Stimulated activated naive CD8-positive, alpha-beta T cell treated with anti-CD3 and anti-CD28 coated beads, Interleukin-15, amount 100 ng/mL, for 72 hours (primary cell): ENCODE data around the gene ITGA1.

Source experiments
- ATAC-seq: fragments of 150-1000 bp; cut with Tn5 transposase; 2 replicates; pipeline ENCODE4 v1.10.0; 2021; ENCODE audit warnings: mild to moderate bottlenecking, moderate library complexity
- DNase-seq, 2 donors: peaks; one replicate each; pipeline ENCODE4 v3.0.0; 2021 to 2022
- H3K27ac Mint-ChIP-seq, 2 donors: one replicate each; pipeline ENCODE4 v1.8.0; 2022; ENCODE audit warnings: mild to moderate bottlenecking in 2 of 2, mixed read lengths in 2 of 2, moderate library complexity in 2 of 2
- H3K27me3 Mint-ChIP-seq: one replicate; pipeline ENCODE4 v1.8.0; 2022; ENCODE audit warnings: mixed read lengths
- H3K4me1 Mint-ChIP-seq: one replicate; pipeline ENCODE4 v1.8.0; 2022; ENCODE audit warnings: mild to moderate bottlenecking, mixed read lengths
- H3K4me3 Mint-ChIP-seq, 2 donors: one replicate each; pipeline ENCODE4 v1.8.0; 2022; ENCODE audit warnings: mild to moderate bottlenecking in 2 of 2, mixed read lengths in 2 of 2, moderate library complexity in 1 of 2
- H3K9me3 Mint-ChIP-seq, 2 donors: one replicate each; pipeline ENCODE4 v1.8.0; 2022; ENCODE audit warnings: mixed read lengths in 2 of 2

ITGA1 gene

DNA sequence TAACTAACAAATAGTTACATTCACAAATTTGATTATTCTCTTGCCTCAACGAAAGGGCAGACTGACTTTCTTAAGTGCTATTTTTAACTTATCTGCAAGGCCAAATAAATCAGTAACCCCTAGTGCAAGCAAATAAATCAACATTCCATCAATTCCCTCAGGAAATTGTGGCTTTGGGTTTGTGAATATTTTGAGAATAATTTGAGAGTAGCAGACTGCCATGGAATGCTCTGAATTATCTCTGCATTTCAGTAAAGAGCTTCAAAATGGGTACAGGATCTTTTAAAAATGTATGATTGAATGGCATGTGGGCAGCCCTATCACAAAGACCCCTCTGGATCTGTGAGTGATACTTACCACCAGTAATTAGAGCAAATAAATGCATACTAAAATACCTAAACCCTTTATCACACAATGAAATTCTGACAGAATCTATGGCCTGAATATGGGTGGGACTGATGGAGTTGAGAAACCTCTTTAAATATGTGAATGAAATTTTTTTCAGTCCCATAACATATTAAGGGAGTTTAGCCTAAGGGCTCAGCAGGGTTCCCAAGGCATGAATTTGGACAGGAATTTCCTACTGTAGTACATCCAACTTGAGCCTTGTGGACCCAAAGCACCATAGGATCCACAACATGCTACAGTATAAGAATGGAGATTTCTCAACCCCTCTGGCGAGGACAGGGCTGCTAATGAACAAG, 109.0 kb downstream of the ITGA1 start:
- DNase-seq = no peak
- no peaks in the 10 kb centered on the region for H3K4me1 Mint-ChIP-seq

GRCh38 chr5:52897238-52897614, 109.5 kb downstream of the ITGA1 start:
- ATAC-seq (no peak), DNase-seq (no peak)
- Mint-ChIP-seq H3K4me1 (no peaks in the 10 kb centered on the region), H3K27ac (no peak overlapping the region), H3K9me3 (peaks cover 5% of the 10 kb centered on the region in 2 donors), H3K27me3 (no peaks in the 10 kb centered on the region), H3K4me3 (no peak overlapping the region)

More for the DNA sequence above, 109.0 kb downstream of the ITGA1 start:
- H3K27ac Mint-ChIP-seq = no peak overlapping the region
- H3K27me3 Mint-ChIP-seq = no peaks in the 10 kb centered on the region
- ATAC-seq = no peak
- peaks cover 5% of the 10 kb centered on the region in 2 donors for H3K9me3 Mint-ChIP-seq
- H3K4me3 Mint-ChIP-seq = no peak overlapping the region

GRCh38 chr5:52898961-52899680, 111.4 kb downstream of the ITGA1 start:
- Mint-ChIP-seq H3K27ac (no peak overlapping the region), H3K4me3 (no peak overlapping the region), H3K4me1 (no peaks in the 10 kb centered on the region), H3K27me3 (no peaks in the 10 kb centered on the region), H3K9me3 (peaks cover 5 to 10% of the 10 kb centered on the region in 2 donors)
- no peak for ATAC-seq
- DNase-seq = no peak

- Mint-ChIP-seq H3K9me3 (peaks cover 5 to 10% of the 10 kb centered on the region in 2 donors), H3K27ac (no peak overlapping the region), H3K4me3 (no peak overlapping the region), H3K27me3 (no peaks in the 10 kb centered on the region), H3K4me1 (peaks cover 7% of the 10 kb centered on the region)
- ATAC-seq = no peak
- DNase-seq = no peak
These were observed 115.4 kb downstream of the ITGA1 start for GRCh38 chr5:52903142-52903541.

DNA sequence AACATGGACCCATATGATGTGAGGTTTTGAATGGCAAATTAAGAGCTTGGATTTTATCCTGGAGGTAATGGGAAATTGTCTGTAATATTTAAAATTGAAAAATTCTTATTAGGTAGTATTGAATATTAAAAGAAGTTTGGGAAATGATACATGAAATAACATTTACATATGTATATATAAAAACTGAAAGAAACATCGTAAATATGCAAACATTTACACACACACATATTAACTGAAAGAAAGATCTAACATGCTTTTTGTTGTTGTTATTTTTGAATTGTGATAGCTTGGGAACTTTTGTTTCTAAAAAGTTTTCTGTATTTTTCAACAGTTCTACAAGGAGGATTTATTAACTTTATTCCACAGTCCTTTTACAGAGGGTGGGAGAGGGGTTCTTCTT, 118.6 kb downstream of the ITGA1 start:
- peaks cover 0 to 5% of the 10 kb centered on the region in 2 donors for H3K9me3 Mint-ChIP-seq

DNA sequence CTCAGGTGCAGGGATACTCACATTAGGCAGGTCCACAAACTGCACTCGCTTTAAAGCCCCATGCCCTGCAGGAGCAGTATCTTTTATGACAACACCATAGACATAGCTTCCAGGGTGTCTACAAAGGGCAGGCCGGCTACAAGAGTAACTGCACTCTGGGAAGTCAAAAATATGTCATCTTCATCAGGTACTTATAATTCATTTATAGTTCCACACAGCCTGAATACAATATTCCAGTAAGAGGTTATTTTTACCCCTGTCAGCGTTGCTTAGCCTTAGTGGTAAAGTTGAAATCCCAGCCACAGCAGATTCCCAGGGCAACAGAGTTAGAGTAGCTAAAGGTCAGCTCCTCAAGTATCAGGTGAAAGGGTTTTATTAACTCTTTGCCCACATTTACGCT, 119.1 kb downstream of the ITGA1 start:
- no peak overlapping the region for H3K4me3 Mint-ChIP-seq
- peaks cover 0 to 5% of the 10 kb centered on the region in 2 donors for H3K9me3 Mint-ChIP-seq
- H3K27ac Mint-ChIP-seq = no peak overlapping the region
- ATAC-seq (no peak), DNase-seq (no peak)
- H3K27me3 Mint-ChIP-seq = no peaks in the 10 kb centered on the region
- H3K4me1 Mint-ChIP-seq = peaks cover 7% of the 10 kb centered on the region

More for the DNA sequence above, 118.6 kb downstream of the ITGA1 start:
- no peak for ATAC-seq
- Mint-ChIP-seq H3K27me3 (no peaks in the 10 kb centered on the region), H3K4me1 (peaks cover 7% of the 10 kb centered on the region), H3K4me3 (no peak overlapping the region), H3K27ac (no peak overlapping the region)
- DNase-seq = no peak

DNA sequence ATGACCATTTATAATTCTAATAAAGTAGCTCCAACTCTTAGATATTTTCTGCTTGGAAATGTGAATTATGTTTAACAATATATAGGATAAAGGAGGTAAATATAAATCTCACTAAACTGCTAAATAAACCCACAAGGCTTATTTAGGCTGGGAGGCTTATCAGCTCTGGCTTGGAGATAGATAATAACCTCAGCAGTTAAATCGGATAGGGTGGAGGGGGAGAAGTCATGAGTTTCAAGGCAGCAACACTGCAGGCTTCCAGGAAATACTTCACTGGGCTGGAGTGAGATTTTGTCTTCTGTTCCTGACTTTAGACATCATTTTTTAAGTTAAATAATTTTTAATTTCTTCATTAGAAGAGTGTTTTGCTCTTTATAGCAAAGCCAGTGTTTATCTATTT, 121.5 kb downstream of the ITGA1 start:
- ATAC-seq = no peak
- Mint-ChIP-seq H3K4me3 (no peak overlapping the region), H3K27me3 (no peaks in the 10 kb centered on the region), H3K27ac (no peak overlapping the region), H3K9me3 (no peaks in the 10 kb centered on the region), H3K4me1 (peaks cover 7% of the 10 kb centered on the region)
- DNase-seq = no peak

GRCh38 chr5:52910071-52910470, 122.4 kb downstream of the ITGA1 start:
- Mint-ChIP-seq H3K4me1 (peaks cover 11% of the 10 kb centered on the region), H3K27me3 (no peaks in the 10 kb centered on the region), H3K9me3 (no peaks in the 10 kb centered on the region), H3K27ac (no peak overlapping the region), H3K4me3 (no peak overlapping the region)
- no peak for DNase-seq
- ATAC-seq = no peak

GRCh38 chr5:52915176-52915875, 127.6 kb downstream of the ITGA1 start:
- Mint-ChIP-seq H3K9me3 (no peaks in the 10 kb centered on the region), H3K27ac (no peak overlapping the region), H3K27me3 (no peaks in the 10 kb centered on the region), H3K4me1 (peaks cover 11% of the 10 kb centered on the region), H3K4me3 (peak overlapping the region; percentile 53 to 76)
- ATAC-seq = peak; percentile 90
- peak; percentile 52 for DNase-seq

GRCh38 chr5:52920929-52921328, 133.2 kb downstream of the ITGA1 start:
- no peaks in the 10 kb centered on the region for H3K27me3 Mint-ChIP-seq
- DNase-seq (no peak), ATAC-seq (no peak)
- no peak overlapping the region for H3K4me3 Mint-ChIP-seq
- H3K27ac Mint-ChIP-seq = no peak overlapping the region
- peaks cover 6% of the 10 kb centered on the region for H3K4me1 Mint-ChIP-seq
- no peaks in the 10 kb centered on the region for H3K9me3 Mint-ChIP-seq

- H3K9me3 Mint-ChIP-seq = no peaks in the 10 kb centered on the region
- H3K4me1 Mint-ChIP-seq = peaks cover 6% of the 10 kb centered on the region
- no peak for DNase-seq
- no peak overlapping the region for H3K4me3 Mint-ChIP-seq
- H3K27ac Mint-ChIP-seq = no peak overlapping the region
- no peaks in the 10 kb centered on the region for H3K27me3 Mint-ChIP-seq
- ATAC-seq = no peak
These were observed 134.7 kb downstream of the ITGA1 start for GRCh38 chr5:52922384-52922783.

GRCh38 chr5:52924456-52924855, 136.7 kb downstream of the ITGA1 start:
- H3K27ac Mint-ChIP-seq = peak overlapping the region in 1 of 2 donors; percentile 43
- no peak for ATAC-seq
- no peaks in the 10 kb centered on the region for H3K9me3 Mint-ChIP-seq

GRCh38 chr5:52925001-52925400, 137.3 kb downstream of the ITGA1 start:
- Mint-ChIP-seq H3K9me3 (no peaks in the 10 kb centered on the region), H3K27me3 (no peaks in the 10 kb centered on the region), H3K4me1 (peaks cover 14% of the 10 kb centered on the region), H3K27ac (no peak overlapping the region), H3K4me3 (no peak overlapping the region)
- no peak for DNase-seq
- ATAC-seq = no peak

More at GRCh38 chr5:52924456-52924855, 136.7 kb downstream of the ITGA1 start:
- Mint-ChIP-seq H3K27me3 (no peaks in the 10 kb centered on the region), H3K4me1 (peaks cover 14% of the 10 kb centered on the region), H3K4me3 (no peak overlapping the region)
- DNase-seq = no peak

GRCh38 chr5:52928689-52929088, 141.0 kb downstream of the ITGA1 start:
- H3K9me3 Mint-ChIP-seq = no peaks in the 10 kb centered on the region
- no peak overlapping the region for H3K27ac Mint-ChIP-seq
- DNase-seq (no peak), ATAC-seq (no peak)
- H3K4me3 Mint-ChIP-seq = no peak overlapping the region
- H3K4me1 Mint-ChIP-seq = peaks cover 14% of the 10 kb centered on the region
- H3K27me3 Mint-ChIP-seq = no peaks in the 10 kb centered on the region

DNA sequence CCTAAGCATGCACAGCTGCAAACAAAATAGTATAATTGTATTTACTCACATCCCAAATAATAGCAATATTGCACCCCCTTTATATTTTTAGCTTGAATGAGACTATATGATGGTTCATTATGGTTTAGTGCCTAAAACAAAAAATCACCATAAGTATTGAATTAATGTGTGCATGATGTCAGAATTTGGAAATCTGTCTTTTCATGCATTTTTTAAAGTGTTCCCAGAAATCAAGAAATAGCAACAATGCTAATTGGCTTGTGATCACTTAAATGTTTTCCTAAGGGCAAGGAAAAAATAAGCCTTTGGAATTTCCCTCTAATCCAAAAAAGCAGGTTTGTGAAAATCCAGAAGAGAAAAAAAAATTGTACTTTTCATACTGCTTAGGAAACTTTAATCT, 150.5 kb downstream of the ITGA1 start:
- ATAC-seq (no peak), DNase-seq (no peak)
- no peak overlapping the region for H3K27ac Mint-ChIP-seq
- H3K4me3 Mint-ChIP-seq = no peak overlapping the region
- H3K4me1 Mint-ChIP-seq = no peaks in the 10 kb centered on the region
- no peaks in the 10 kb centered on the region for H3K9me3 Mint-ChIP-seq
- no peaks in the 10 kb centered on the region for H3K27me3 Mint-ChIP-seq

- Mint-ChIP-seq H3K9me3 (no peaks in the 10 kb centered on the region), H3K27me3 (no peaks in the 10 kb centered on the region), H3K4me1 (peaks cover 8% of the 10 kb centered on the region), H3K27ac (no peak overlapping the region), H3K4me3 (no peak overlapping the region)
- ATAC-seq (peak; percentile 69), DNase-seq (no peak)
These were observed 155.6 kb downstream of the ITGA1 start for GRCh38 chr5:52943285-52943684.
